Breast epithelium (tissue), 4 donors: ENCODE data around the gene CAMTA1. TPM values are rescaled to one million over a fixed set of nuclear protein-coding genes. Genes with fewer than 3 reads are reported as not detected.

Source experiments
- DNase-seq, 2 donors: peaks; one replicate each; pipeline ENCODE4 v3.0.0-alpha.2; 2019; ENCODE audit warnings: low spot score in 2 of 2
- H3K27ac ChIP-seq, 2 donors: fragments of 200-600 bp; sonication (generic) in 1 of 2; one replicate each; pipeline ENCODE4 v1.5.1; 2016 to 2019; ENCODE audit warnings: mild to moderate bottlenecking in 1 of 2
- H3K27me3 ChIP-seq, 2 donors: fragments of 200-600 bp; sonication (generic) in 1 of 2; one replicate each; pipeline versions ENCODE4 v1.5.1 to v1.6.0; 2017 to 2019; ENCODE audit warnings: control low read depth in 1 of 2, mild to moderate bottlenecking in 1 of 2
- H3K36me3 ChIP-seq: fragments of 200-600 bp; one replicate; pipeline ENCODE4 v1.5.1; 2019
- H3K4me1 ChIP-seq, 2 donors: fragments of 200-600 bp; sonication (generic); one replicate each; pipeline ENCODE4 v1.5.1; 2016 to 2019; ENCODE audit warnings: control low read depth in 1 of 2
- H3K4me3 ChIP-seq, 3 donors: fragments of 200-600 bp; sonication (generic); 1 replicate in 2 of 3; 2 replicates in 1 of 3; pipeline ENCODE4 v1.5.1; 2016 to 2019; ENCODE audit warnings: mild to moderate bottlenecking in 3 of 3, moderate library complexity in 2 of 3
- H3K9me3 ChIP-seq, 2 donors: fragments of 200-600 bp; sonication (generic) in 1 of 2; one replicate each; pipeline ENCODE4 v1.5.1; 2016 to 2019; ENCODE audit warnings: control low read depth in 1 of 2
- POLR2A ChIP-seq: fragments of 450-650 bp; IDR thresholded peaks from one replicate; pipeline ENCODE4 v1.6.1; 2016; ENCODE audit warnings: antibody characterized with exemption, mild to moderate bottlenecking, moderate library complexity
- POLR2AphosphoS5 ChIP-seq, 3 donors: sonication (generic); formaldehyde crosslinking; IDR thresholded peaks; one replicate each; pipeline ENCODE4 v1.6.1; 2017; ENCODE audit warnings: antibody characterized with exemption in 3 of 3
- intact Hi-C: fragments of 100-400 bp; cut with DNase I; formaldehyde crosslinking; loops from one replicate; pipeline ENCODE4 v1.15.1; 2023; ENCODE audit warnings: low total_unique reads
- total RNA-seq, 3 donors: library from RNA; depleted of rRNA; stranded (reverse); fragments of >200 nt; gene quantifications; one replicate each; pipeline ENCODE4 v1.1.0, GENCODE V29; 2016
- TF ChIP-seq, protein P1 (sequence below), 3 donors: fragments of 450-650 bp; IDR thresholded peaks; one replicate each; pipeline ENCODE4 v1.5.1; 2016 to 2017; ENCODE audit warnings: antibody characterized with exemption in 3 of 3, mild to moderate bottlenecking in 3 of 3, moderate library complexity in 3 of 3

CAMTA1 gene
- total RNA-seq, 3 donors from 2014 or later, result 53.4 to 84.0 (median 61.9) TPM

DNA sequence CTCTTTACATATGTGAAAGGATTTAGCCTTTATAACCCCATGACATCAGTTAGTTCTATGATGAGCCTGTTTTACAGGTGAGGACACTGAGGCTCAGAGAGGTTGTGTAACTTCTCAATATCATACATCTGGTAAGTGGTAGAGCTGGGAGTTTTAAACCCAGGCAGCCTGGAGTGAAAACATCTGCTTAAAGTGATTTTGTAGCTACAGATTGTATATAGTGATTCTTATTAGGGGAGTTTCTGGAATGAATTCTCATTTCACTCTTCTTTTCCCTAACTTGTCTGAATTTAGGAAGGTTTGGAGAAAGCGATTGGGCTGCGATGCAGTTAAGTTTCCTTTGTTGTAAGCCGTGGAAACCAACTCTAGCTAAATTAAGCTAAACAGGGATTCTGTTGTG, 175.6 kb downstream of the CAMTA1 start:
- no peak overlapping the region for H3K27ac ChIP-seq
- intact Hi-C loops, result no loop called here
- no peak for TF ChIP-seq POLR2AphosphoS5 (IDR thresholded peaks at IDR 0.05)
- no peak for TF ChIP-seq POLR2A
- TF ChIP-seq, protein P1, sequence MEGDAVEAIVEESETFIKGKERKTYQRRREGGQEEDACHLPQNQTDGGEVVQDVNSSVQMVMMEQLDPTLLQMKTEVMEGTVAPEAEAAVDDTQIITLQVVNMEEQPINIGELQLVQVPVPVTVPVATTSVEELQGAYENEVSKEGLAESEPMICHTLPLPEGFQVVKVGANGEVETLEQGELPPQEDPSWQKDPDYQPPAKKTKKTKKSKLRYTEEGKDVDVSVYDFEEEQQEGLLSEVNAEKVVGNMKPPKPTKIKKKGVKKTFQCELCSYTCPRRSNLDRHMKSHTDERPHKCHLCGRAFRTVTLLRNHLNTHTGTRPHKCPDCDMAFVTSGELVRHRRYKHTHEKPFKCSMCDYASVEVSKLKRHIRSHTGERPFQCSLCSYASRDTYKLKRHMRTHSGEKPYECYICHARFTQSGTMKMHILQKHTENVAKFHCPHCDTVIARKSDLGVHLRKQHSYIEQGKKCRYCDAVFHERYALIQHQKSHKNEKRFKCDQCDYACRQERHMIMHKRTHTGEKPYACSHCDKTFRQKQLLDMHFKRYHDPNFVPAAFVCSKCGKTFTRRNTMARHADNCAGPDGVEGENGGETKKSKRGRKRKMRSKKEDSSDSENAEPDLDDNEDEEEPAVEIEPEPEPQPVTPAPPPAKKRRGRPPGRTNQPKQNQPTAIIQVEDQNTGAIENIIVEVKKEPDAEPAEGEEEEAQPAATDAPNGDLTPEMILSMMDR (IDR thresholded peaks at IDR 0.05), result no peak
- H3K4me3 ChIP-seq, result no peak overlapping the region
- no peaks in the 10 kb centered on the region for H3K9me3 ChIP-seq
- peaks cover 0 to 15% of the 10 kb centered on the region in 2 donors for H3K27me3 ChIP-seq
- peaks cover 0 to 4% of the 10 kb centered on the region in 2 donors for H3K4me1 ChIP-seq
- DNase-seq, result no peak
- no peaks in the 10 kb centered on the region for H3K36me3 ChIP-seq

DNA sequence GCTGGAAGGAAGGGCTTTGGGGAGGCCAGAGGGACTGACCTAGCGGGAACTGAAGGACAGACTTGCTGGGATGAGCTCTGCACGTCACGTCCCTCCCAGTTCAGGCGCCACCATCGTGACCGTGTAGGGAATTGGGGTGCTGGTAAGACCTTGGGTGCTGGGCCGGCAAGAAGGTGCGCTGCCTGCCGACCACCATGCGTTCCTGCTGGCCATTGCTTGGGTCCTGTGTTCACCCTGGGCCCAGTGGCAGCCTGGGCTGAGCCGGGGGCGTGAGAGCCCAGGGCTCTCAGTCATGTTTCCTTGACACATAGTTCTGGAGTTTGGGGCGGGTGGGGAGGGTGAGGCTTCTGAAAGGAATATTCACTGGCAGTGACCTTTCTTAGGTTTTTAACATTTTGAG, 176.0 kb downstream of the CAMTA1 start:
- peaks cover 0 to 15% of the 10 kb centered on the region in 2 donors for H3K27me3 ChIP-seq
- intact Hi-C loops, result no loop called here
- TF ChIP-seq POLR2A, result no peak
- TF ChIP-seq POLR2AphosphoS5 (IDR thresholded peaks at IDR 0.05), result no peak
- TF ChIP-seq, protein P1 (IDR thresholded peaks at IDR 0.05), result no peak
- H3K27ac ChIP-seq, result no peak overlapping the region
- H3K4me3 ChIP-seq, result no peak overlapping the region
- H3K36me3 ChIP-seq, result no peaks in the 10 kb centered on the region
- no peak for DNase-seq
- peaks cover 0 to 4% of the 10 kb centered on the region in 2 donors for H3K4me1 ChIP-seq
- H3K9me3 ChIP-seq, result no peaks in the 10 kb centered on the region

DNA sequence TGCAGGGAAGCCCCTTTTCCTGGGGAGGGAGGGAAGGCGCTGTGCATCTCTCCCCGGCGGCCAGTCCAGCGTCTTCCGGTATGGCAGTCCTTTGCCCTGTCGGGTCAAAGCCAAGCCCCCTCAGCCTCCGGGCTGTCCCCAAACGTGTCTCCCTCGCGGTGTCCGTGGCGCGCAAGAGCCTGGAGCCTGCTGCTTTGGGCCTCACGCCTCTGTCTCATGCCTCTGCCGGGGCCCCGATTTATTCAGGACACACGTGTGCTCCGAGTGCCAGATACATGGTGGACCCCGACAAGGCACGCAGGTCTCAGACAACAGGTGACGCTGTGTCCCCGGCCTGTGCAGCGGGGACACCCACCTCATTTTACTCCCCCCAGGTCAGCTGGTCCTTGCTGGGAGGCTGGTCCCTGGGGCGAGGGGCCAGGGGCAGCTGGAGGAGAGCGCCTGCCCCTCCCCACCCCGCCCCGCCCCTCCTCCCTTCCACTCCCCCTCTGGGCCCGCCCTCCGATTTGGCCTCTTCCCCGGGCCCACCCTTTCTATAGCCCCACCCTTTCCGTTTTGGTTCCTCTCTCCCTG, 176.7 kb downstream of the CAMTA1 start:
- H3K27me3 ChIP-seq, result peaks cover 0 to 16% of the 10 kb centered on the region in 2 donors
- intact Hi-C loops, result no loop called here
- no peak overlapping the region for H3K4me3 ChIP-seq

DNA sequence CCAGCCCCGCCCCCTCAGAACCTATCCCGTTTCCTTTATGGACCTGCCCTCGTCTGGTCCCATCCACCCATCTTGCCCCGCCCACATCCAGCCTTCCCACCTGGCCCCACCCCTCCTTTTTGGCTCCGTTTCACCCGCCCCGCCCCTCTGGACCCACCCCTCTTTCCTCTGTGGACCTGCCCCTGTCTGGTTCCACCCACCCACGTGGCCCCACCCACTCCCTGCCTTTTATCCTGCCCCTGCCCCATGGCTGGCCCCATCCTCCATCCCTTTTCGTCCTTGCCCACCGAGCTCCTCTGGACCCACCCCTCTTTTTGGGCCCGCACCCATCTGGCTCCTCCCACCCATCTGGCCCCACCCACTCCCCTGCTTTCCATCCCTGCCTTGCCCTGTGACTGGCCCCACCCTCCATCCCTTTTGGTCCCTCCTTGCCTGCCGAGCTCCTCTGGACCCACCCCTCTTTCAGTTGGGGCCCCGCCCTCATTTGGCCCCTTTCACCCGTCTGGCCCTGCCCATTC, 177.3 kb downstream of the CAMTA1 start:
- Histone ChIP-seq H3K4me1 (peaks cover 0 to 4% of the 10 kb centered on the region in 2 donors), H3K36me3 (no peaks in the 10 kb centered on the region), H3K9me3 (no peaks in the 10 kb centered on the region), H3K27ac (no peak overlapping the region), H3K27me3 (peaks cover 0 to 20% of the 10 kb centered on the region in 2 donors), H3K4me3 (no peak overlapping the region)
- TF ChIP-seq POLR2AphosphoS5 (IDR thresholded peaks at IDR 0.05), result no peak
- no peak for TF ChIP-seq POLR2A
- TF ChIP-seq, protein P1 (IDR thresholded peaks at IDR 0.05), result no peak
- intact Hi-C loops, result no loop called here
- DNase-seq, result peak in 1 of 2 donors; percentile 55

More for the DNA sequence above, 176.7 kb downstream of the CAMTA1 start:
- no peaks in the 10 kb centered on the region for H3K9me3 ChIP-seq
- no peak for DNase-seq
- no peaks in the 10 kb centered on the region for H3K36me3 ChIP-seq
- TF ChIP-seq POLR2A (no peak), POLR2AphosphoS5 (IDR thresholded peaks at IDR 0.05) (no peak)
- TF ChIP-seq, protein P1 (IDR thresholded peaks at IDR 0.05), result no peak
- peaks cover 0 to 4% of the 10 kb centered on the region in 2 donors for H3K4me1 ChIP-seq
- H3K27ac ChIP-seq, result no peak overlapping the region

DNA sequence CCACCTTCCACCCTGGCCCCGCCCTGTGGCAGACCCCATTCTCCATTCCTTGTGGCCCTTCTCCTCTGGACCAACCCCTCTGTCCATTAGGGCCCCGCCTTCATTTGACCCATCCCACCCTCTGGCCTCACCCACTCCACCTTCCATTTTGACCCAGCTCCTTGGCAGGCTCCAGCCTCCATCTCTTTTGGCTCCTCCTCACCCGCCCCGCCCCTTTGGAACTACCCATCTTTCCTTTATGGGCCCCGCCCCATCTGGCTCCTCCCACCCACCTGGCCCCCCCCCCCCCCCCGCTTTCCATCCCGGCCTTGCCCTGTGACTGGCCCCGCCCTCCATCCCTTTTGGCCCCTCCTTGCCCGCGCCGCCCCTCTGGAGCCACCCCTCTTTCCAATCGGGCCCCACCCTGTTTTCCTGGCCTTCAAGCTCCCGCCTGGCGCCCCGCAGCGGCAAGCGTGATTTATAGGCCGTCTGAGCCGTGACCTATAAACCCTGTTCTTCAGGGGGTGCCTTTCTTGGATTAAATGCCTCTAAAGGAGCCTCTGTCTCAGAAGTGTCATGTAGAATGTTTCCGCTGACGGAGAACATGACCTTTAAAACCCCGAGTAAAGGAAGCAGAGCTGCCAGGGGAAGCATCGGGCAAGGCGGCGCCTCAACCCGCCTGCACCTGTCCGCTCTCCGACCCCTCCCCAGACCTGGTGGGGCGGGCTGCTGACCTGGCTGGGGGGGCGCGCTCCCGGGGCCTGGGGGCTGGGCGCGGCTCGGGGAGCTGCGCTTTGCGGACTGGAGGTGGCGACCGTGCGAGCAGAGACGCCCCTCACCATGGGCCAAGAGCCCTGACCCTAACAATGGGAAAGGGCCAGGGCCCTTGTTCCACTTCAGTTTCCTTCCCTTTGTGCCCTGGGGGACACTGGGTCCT, 178.0 kb downstream of the CAMTA1 start:
- H3K4me1 ChIP-seq, result peaks cover 0 to 4% of the 10 kb centered on the region in 2 donors
- H3K27me3 ChIP-seq, result peaks cover 0 to 22% of the 10 kb centered on the region in 2 donors
- TF ChIP-seq, protein P1 (IDR thresholded peaks at IDR 0.05), result no peak
- TF ChIP-seq POLR2AphosphoS5 (IDR thresholded peaks at IDR 0.05) (no peak), POLR2A (no peak)
- H3K9me3 ChIP-seq, result no peaks in the 10 kb centered on the region
- H3K27ac ChIP-seq, result no peak overlapping the region
- peak in 1 of 2 donors; percentile 54 for DNase-seq
- intact Hi-C loops, result no loop called here
- H3K4me3 ChIP-seq, result peak overlapping the region in 2 of 3 donors; percentile 1 to 25
- H3K36me3 ChIP-seq, result no peaks in the 10 kb centered on the region
